ENCODE data around the gene PTER. TPM values are rescaled to one million over a fixed set of nuclear protein-coding genes. Genes with fewer than 3 reads are reported as not detected.

Gene PTER
- total RNA-seq, result 10 to 100 TPM; 12.8 to 21.9 (median 21.5) TPM
- total RNA-seq (2013), result 36.6 TPM

GRCh38 chr10:16436758-16437539 lies at the start of gene PTER:
Gene PTER (plus strand): TSS chr10:16437010. CDS start chr10:16484385, 47,375 bp downstream.
- H3K4me1 ChIP-seq (ENCODE audit: control insufficient read depth, insufficient read depth, low read length), result peaks cover 28% of the 10 kb centered on the region
- Mint-ChIP-seq H3K27me3 (ENCODE audit: low read depth in 2 of 2) (no peaks in the 10 kb centered on the region), H3K27ac (peak within 1 kb of the TSS; percentile 82 to 93), H3K4me3 (peak within 1 kb of the TSS; percentile 91), H3K36me3 (no peaks in the 10 kb centered on the region), H3K4me1 (peaks cover 45 to 49% of the 10 kb centered on the region in 2 donors), H3K9me3 (no peaks in the 10 kb centered on the region)
- WGBS (ENCODE audit: insufficient coverage), result under 1% methylated on average over 49 of the region's 49 CpGs
- no peak for TF ChIP-seq CTCF (IDR thresholded peaks at IDR 0.05)
- DNase-seq (peak; percentile 88 to 97), ATAC-seq (peak; percentile 99)
- H3K27me3 ChIP-seq (ENCODE audit: control insufficient read depth, insufficient read depth, low read length), result no peaks in the 10 kb centered on the region
- H3K27ac ChIP-seq (ENCODE audit: low read length), result peak within 1 kb of the TSS; percentile 66
- H3K36me3 ChIP-seq (ENCODE audit: control insufficient read depth, insufficient read depth, low read length), result no peaks in the 10 kb centered on the region
- intact Hi-C loops (cut with micrococcal nuclease), result loop anchor here (2.0 kb wide), 2 partner anchors 34 to 380 kb away; partner anchors contain the start of gene RSU1
- H3K9me3 ChIP-seq (ENCODE audit: control insufficient read depth, insufficient read depth, low read length), result no peaks in the 10 kb centered on the region
- peak within 1 kb of the TSS; percentile 63 for H3K4me3 ChIP-seq (ENCODE audit: low read length)

- ATAC-seq (no peak), DNase-seq (no peak)
- Mint-ChIP-seq H3K36me3 (no peaks in the 10 kb centered on the region), H3K9me3 (no peaks in the 10 kb centered on the region), H3K27me3 (ENCODE audit: low read depth in 2 of 2) (peaks cover 7 to 29% of the 10 kb centered on the region in 2 donors), H3K4me3 (no peak overlapping the region), H3K27ac (no peak overlapping the region), H3K4me1 (no peaks in the 10 kb centered on the region)
- H3K36me3 ChIP-seq (ENCODE audit: control insufficient read depth, insufficient read depth, low read length), result no peaks in the 10 kb centered on the region
- no peaks in the 10 kb centered on the region for H3K27me3 ChIP-seq (ENCODE audit: control insufficient read depth, insufficient read depth, low read length)
- intact Hi-C loops (cut with micrococcal nuclease), result no loop called here
- no peak for TF ChIP-seq CTCF (IDR thresholded peaks at IDR 0.05)
- H3K4me3 ChIP-seq (ENCODE audit: low read length), result no peak overlapping the region
- WGBS (ENCODE audit: insufficient coverage), result 81% methylated on average over 3 of the region's 3 CpGs
- no peak overlapping the region for H3K27ac ChIP-seq (ENCODE audit: low read length)
- H3K9me3 ChIP-seq (ENCODE audit: control insufficient read depth, insufficient read depth, low read length), result no peaks in the 10 kb centered on the region
- no peaks in the 10 kb centered on the region for H3K4me1 ChIP-seq (ENCODE audit: control insufficient read depth, insufficient read depth, low read length)
These were observed 44.2 kb upstream of the PTER start for GRCh38 chr10:16392531-16393069.

GRCh38 chr10:16393271-16393858 lies 43.4 kb upstream of the PTER start:
- Histone ChIP-seq H3K27ac (ENCODE audit: low read length) (no peak overlapping the region), H3K9me3 (ENCODE audit: control insufficient read depth, insufficient read depth, low read length) (no peaks in the 10 kb centered on the region), H3K4me3 (ENCODE audit: low read length) (no peak overlapping the region), H3K4me1 (ENCODE audit: control insufficient read depth, insufficient read depth, low read length) (no peaks in the 10 kb centered on the region), H3K27me3 (ENCODE audit: control insufficient read depth, insufficient read depth, low read length) (no peaks in the 10 kb centered on the region), H3K36me3 (ENCODE audit: control insufficient read depth, insufficient read depth, low read length) (no peaks in the 10 kb centered on the region)
- no peak for DNase-seq
- H3K27ac Mint-ChIP-seq, result no peak overlapping the region
- WGBS (ENCODE audit: insufficient coverage), result 100% methylated on average over 1 of the region's 4 CpGs
- no peak for ATAC-seq
- H3K27me3 Mint-ChIP-seq (ENCODE audit: low read depth in 2 of 2), result peaks cover 11 to 32% of the 10 kb centered on the region in 2 donors
- H3K4me3 Mint-ChIP-seq, result no peak overlapping the region
- no peaks in the 10 kb centered on the region for H3K9me3 Mint-ChIP-seq
- no peaks in the 10 kb centered on the region for H3K36me3 Mint-ChIP-seq
- intact Hi-C loops (cut with micrococcal nuclease), result no loop called here
- no peaks in the 10 kb centered on the region for H3K4me1 Mint-ChIP-seq
- TF ChIP-seq CTCF (IDR thresholded peaks at IDR 0.05), result no peak
